Renal cortical epithelial cell (primary cell): Measurements from ENCODE around the gene MROH2A. TPM values are rescaled to one million over a fixed set of nuclear protein-coding genes. Genes with fewer than 3 reads are reported as not detected.
"Not testable (repeated sequence)": the region's sequence is repeated elsewhere in the genome, so short reads cannot be mapped to it uniquely, and the experiment has no call there.

Source experiments
- DNase-seq: peaks from one replicate; pipeline ENCODE4 v3.0.0-alpha.2; 2011; ENCODE audit warnings: low read depth
- total RNA-seq: library from RNA; depleted of rRNA; stranded (reverse); fragments of >200 nt; gene quantifications from 2 replicates; pipeline ENCODE4 v1.2.3, GENCODE V29; 2014

MROH2A gene
- total RNA-seq, 1 donor from 2014 or later, result 0.15 TPM

DNA sequence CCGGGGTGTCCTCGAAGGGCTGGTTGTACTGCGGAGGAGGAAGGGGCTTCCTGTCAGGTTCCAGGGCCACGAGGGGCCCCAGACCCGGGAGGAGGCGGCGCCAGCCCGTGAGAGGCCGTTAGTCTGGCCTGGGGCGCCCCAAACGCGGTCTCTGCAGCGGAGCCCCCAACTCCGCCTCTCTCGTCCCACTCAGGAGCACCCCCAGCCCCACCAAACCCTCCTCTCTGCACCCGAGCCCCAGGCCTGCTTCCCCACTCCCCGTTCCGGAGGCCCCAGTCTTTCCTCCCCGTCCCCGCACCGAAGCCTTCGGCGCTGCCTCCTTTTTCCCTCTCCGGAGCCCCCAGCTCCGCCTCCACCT lies 75.7 kb downstream of the MROH2A start:
- no peak for DNase-seq

DNA sequence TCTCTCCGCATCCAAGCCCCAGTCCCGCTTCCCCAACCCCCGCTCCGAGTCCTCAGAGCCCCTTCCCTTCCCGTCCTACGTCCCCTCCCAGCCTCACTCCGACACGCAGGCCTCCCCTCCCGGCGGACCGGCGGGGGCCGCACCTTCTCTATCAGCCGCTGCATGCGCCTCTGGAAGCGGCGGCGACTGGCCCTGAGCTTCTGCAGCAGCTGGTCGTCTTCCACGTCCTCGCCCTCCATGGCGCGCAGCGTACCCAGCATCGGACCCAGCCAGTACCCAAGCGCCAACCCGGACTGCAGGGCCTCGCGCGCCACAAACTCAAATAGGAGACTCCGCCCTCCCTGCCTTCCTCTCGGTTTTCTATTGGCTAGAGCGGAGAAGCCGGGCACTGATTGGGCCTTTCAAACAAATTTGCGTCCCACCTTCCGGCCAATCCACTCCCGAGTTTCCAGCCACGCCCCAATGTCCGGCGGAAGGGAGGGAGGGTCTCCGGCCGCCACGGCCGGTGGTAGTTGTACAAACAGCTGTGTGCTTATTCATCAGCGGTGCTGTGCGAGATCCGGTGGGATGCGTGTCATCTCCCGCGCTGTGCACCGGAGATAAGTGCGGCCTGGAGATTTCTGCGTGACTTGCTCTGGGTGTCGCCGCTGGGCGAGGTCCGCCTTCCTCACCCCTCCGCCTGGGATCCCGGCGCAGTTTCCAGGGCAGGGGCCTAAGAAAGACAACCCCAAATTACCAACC lies 76.3 kb downstream of the MROH2A start, which contains the start of gene HJURP:
HJURP (minus strand) TSS at position 295 of the 741 bp plus-strand sequence; CDS start at position 260, 35 bp downstream.
- DNase-seq, result peak; percentile 93

DNA sequence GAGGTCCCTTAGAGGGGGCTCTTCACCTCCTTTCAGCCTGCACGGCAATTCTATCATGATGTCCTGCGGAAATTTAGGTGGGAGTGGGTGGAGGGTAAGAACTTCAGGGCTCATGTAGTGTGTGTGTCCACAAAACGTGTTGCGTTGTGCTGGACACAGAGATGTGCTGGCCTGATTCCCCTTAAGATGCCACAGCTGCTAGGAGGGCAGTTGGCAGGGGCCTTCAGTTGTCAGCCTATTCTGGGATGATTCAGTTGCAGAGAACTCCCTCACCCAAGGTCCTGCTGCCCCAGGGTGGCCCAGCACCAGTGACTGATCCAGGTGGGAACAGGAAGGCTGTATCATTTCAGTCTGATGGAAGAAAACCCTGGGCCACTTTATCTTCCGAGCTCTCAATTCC lies 77.2 kb downstream of the MROH2A start:
- DNase-seq, result no peak

DNA sequence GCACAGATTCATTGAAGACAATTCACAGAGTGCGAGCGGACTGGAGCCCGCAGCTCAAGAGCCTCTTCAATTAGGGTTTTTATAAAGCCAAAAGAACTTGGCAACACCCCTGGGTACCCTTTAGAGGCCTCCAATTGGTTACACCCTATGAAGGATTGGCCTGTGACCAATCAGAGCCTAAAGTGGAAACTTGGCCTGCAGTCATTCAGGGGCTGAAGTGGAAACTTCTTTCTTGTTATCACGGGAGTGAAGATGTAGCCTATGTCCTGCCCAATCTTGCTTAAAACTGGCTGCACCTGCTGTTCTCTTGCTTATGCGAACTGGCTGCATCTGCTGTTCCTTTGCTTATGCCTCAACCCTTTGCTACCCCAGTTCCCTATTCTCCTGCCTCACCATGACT lies 78.1 kb downstream of the MROH2A start:
- no peak for DNase-seq

DNA sequence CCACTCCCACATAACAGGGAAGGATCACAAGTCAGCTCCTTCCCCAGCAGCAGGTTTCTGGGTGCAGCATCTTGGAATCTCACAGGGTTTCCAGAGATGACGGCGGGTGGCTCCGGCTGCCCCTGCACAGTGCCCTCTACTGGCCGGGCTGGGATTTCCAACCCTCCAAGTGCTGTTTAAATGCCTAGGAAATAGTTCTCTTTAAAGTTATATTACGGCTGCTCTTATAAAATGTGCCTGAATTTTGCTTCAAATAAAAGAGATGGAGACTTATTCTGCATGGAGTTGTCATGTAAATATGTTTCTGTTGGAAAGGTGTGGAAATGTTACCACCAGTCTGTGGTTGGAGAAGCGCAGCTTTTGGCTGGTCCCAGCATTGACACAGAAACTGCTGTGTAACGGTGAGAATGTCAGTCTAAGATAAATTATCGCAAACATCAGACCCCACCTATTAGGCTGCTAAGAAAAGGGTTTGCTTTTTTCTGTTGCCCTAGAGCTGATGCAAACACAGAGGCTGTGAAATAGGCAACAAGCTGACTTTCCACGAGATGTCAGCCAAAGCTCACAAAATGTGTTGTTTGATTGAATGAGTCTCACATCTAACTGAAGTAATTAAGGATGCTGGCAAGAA lies 79.5 kb downstream of the MROH2A start:
- DNase-seq, result peak; percentile 10

DNA sequence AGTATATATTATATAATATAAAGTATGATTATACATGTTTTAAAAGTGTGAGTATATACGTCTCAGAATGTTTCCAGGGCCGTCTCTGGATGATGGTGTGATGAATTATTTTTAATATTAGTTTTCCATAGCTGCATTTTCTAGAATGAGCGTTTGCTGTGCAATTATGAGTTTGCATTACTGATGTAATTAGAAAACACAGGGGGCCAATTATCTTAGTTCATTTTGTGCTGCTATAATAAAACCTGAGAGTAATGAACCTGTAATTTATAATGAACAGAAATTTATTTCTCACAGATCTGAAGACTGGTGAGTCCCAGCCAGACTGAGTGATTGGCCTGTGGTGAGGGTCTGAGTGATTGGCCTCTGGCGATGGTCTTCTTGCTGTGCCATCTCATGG lies 80.2 kb downstream of the MROH2A start:
- DNase-seq, result no peak

DNA sequence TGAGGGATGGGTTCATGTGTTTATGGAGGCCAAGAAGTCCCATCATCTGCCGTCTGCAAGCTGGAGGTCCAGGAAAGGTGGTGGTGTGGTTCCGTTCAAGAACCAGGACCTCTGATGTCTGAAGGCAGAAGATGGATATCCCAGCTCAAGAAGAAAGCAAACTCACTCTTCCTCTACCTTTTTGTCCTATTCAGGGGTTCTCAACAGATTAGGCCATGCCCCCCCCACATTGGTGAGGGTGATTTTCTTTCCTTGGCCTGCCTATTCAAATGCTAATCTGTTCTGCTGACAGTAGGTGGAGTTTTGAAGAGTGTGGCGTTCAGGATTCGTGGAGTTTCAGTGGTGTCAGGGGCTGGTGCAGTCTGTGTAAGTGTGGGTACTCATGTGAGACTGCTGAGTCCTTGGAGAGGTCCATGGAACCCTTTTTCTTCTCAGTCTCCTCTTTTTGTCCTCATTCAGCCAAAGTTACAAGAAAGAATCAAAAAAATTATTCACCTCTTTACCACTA lies 84.2 kb downstream of the MROH2A start:
- no peak for DNase-seq

DNA sequence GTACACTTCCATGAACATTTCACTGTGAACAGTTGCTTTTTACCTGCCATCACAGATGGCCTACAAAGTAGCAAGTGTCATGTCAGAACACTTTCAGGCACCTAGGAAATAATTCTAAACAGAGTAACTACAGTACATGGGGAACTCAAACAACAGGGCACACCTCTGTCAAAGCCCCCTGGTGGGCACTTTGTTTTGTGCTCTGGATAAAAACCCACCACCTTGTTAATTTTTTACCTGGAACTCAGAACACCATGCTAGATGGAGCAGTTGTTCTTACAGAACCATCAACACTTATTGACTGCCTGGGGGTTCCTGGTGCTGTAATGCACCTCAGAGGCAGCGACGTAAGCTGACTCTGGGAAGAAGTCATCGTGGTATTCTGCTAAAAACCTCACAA lies 87.7 kb downstream of the MROH2A start:
- DNase-seq, result no peak

DNA sequence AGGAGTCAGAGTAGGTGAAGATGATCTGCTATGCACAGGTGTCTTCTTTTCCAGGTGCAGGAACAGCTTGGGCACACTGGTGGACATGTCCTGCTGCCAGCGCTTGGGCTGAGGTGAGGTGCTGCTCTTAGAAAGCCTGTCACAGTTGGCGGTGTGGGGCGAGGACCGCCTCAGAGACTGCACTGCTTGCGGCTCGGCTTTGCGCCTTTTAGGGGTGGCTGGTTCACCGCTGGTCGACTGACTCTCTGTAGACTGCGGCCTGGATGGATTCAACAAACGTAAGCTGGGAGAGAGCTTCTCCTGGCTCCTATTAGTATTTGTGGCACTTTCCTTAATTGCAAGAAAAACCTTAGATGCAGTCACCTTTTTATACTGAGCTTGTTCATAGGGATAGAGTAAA lies 88.3 kb downstream of the MROH2A start:
- no peak for DNase-seq

DNA sequence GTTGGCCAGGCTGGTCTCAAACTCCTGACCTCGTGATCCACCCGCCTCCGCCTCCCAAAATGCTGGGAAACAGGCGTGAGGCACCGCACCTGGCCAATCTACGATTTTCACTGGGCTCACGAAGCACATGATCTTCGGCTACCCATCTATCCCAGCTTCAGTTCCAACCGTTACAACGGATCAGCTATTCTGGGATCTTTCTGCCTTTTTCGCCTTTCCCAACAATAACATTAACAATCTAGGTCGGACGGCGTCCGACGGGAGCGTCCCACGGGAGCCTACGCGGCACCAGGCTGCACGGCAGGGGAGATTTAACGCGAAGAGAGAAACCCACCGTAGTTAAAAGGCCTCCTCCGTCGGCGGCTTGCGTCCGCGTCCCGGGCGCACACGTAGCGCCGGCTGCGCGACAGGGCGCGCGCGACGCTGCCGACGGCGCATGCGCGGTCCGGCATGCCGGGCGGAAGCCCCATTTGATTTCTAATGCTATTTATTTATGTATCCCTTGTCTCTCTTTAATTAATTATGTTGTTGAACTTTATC lies 89.9 kb downstream of the MROH2A start, which contains the start of gene MSL3B:
MSL3B (minus strand) TSS at position 394 of the 540 bp plus-strand sequence.
- no peak for DNase-seq

DNA sequence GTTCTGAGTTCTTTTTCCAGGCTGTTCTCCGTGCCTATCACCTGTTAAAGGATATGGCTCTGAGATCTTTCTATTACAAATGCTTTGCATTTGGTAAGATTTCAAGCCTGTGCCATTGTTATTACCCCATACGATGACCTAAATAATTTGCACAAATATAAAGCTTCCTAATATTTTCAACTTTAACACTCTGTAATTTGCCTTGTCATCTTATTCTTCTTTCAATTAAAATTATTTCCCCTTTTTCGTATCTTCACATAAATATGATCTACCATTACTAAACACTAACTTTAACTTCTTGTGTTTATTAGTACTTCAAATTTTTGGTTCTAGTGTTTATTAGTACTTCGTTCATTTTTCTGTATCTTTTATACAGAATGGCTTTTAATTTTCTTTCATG lies 93.3 kb downstream of the MROH2A start:
- no peak for DNase-seq

DNA sequence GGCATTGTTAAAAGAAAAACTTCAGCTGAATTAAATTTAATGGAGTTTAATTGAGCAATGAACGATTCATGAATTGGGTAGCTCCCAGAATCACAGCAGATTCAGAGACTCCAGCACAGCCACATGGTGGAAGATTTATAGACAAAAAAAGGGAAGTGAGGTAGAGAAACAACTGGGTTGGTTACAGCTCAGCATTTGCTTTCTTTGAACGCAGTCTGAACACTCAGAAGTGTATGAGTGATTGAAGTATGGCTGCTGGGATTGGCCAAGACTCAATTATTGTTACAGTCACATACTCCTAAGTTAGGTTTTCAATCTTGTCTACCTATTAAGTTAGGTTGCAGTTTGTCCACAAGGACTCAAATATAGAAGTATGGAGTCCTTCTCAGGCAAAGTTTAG lies 94.0 kb downstream of the MROH2A start:
- DNase-seq, result not testable (repeated sequence)

DNA sequence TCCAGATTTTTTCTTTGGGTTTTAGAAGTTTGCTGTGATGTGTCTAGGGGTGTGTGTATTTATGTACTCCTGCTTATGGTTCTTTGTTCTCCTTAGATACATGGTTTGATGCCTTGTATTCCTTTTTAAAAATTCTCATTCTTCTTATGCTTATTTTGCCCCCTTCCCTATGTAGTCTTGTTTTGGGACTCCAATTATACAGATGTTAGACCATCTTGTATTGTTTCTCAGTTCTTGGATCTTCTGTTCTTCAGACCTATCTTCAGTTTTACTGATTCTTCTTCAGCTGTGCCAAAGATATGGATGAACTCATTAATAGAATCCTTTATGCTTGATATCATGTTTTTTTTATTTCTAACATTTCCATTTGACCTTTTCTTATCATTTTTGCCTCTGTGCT lies 104.2 kb downstream of the MROH2A start:
- DNase-seq, result no peak

Other genes with a start within 250 kb of the MROH2A start
- gene USP40, start 211.5 kb upstream of the MROH2A start, total RNA-seq, result 29.3 and 41.9 TPM in 2 replicates
- gene UGT1A8, start 160.7 kb upstream of the MROH2A start, total RNA-seq, result 0.35 TPM in 2 replicates
- not detected in 2 replicates for gene UGT1A10, start 141.9 kb upstream of the MROH2A start, total RNA-seq
- gene UGT1A9, start 106.4 kb upstream of the MROH2A start, total RNA-seq, result 37.2 and 110 TPM in 2 replicates
- gene UGT1A7, start 96.4 kb upstream of the MROH2A start, total RNA-seq, result 0.69 and 2.8 TPM in 2 replicates
- gene UGT1A6, start 85.4 kb upstream of the MROH2A start, total RNA-seq, result 206 and 675 TPM in 2 replicates
- 0.35 and 3.8 TPM in 2 replicates for gene UGT1A5, start 65.4 kb upstream of the MROH2A start, total RNA-seq
- gene UGT1A4, start 59.6 kb upstream of the MROH2A start, total RNA-seq, result 1.2 and 3.8 TPM in 2 replicates
- gene UGT1A3, start 49.3 kb upstream of the MROH2A start, total RNA-seq, result 0.17 and 4.1 TPM in 2 replicates
- 1.2 and 6.2 TPM in 2 replicates for gene UGT1A1, start 18.1 kb upstream of the MROH2A start, total RNA-seq
- gene HJURP, start 76.2 kb downstream of the MROH2A start, total RNA-seq, result 1.1 and 13.0 TPM in 2 replicates
- gene TRPM8, start 139.0 kb downstream of the MROH2A start, total RNA-seq, result 1.0 and 4.5 TPM in 2 replicates